ENCODE data around the gene MIX23. TPM values are rescaled to one million over a fixed set of nuclear protein-coding genes. Genes with fewer than 3 reads are reported as not detected.

The MIX23 gene
- polyA plus RNA-seq, 1 experiment = 21.7 TPM

GRCh38 chr3:122391681-122392446 is 8.8 kb upstream of the MIX23 start:
- Histone ChIP-seq H3K4me3 (ENCODE audit: low read depth, low read length) (no peak overlapping the region), H3K27ac (ENCODE audit: low read depth, low read length) (no peak overlapping the region), H3K9me3 (ENCODE audit: control insufficient read depth, insufficient read depth, low read length) (no peaks in the 10 kb centered on the region), H3K27me3 (ENCODE audit: control insufficient read depth, insufficient read depth, low read length) (no peaks in the 10 kb centered on the region)
- no peak for DNase-seq (ENCODE audit: low read depth, low spot score)
- POLR2A ChIA-PET = no interaction called here
- no peak for TF ChIP-seq CTCF (IDR thresholded peaks at IDR 0.05; ENCODE audit: low read depth, low read length)
- CTCF ChIA-PET = interaction anchor here (1.1 to 3.9 kb wide), 9 partner anchors 8 to 291 kb away, joined by 3 to 48 read pairs (median 11); partner anchors contain the start of genes FAM162A, MIX23 and WDR5B

- H3K27me3 ChIP-seq (ENCODE audit: control insufficient read depth, insufficient read depth, low read length) = no peaks in the 10 kb centered on the region
- H3K27ac ChIP-seq (ENCODE audit: low read depth, low read length) = no peak overlapping the region
- DNase-seq (ENCODE audit: low read depth, low spot score) = no peak
- TF ChIP-seq CTCF (IDR thresholded peaks at IDR 0.05; ENCODE audit: low read depth, low read length) = no peak
- no peaks in the 10 kb centered on the region for H3K9me3 ChIP-seq (ENCODE audit: control insufficient read depth, insufficient read depth, low read length)
- POLR2A ChIA-PET = no interaction called here
- CTCF ChIA-PET = interaction anchor here (1.1 to 3.9 kb wide), 2 partner anchors 10 to 18 kb away, joined by 4 to 36 read pairs; no protein-coding TSS in a partner anchor
- no peak overlapping the region for H3K4me3 ChIP-seq (ENCODE audit: low read depth, low read length)
Observed at GRCh38 chr3:122390665-122391064, 7.6 kb upstream of the MIX23 start.

GRCh38 chr3:122389892-122390291 is 6.9 kb upstream of the MIX23 start:
- TF ChIP-seq CTCF (IDR thresholded peaks at IDR 0.05; ENCODE audit: low read depth, low read length) = no peak
- no peak for DNase-seq (ENCODE audit: low read depth, low spot score)
- no peak overlapping the region for H3K4me3 ChIP-seq (ENCODE audit: low read depth, low read length)
- H3K27ac ChIP-seq (ENCODE audit: low read depth, low read length) = no peak overlapping the region
- no peaks in the 10 kb centered on the region for H3K9me3 ChIP-seq (ENCODE audit: control insufficient read depth, insufficient read depth, low read length)
- H3K27me3 ChIP-seq (ENCODE audit: control insufficient read depth, insufficient read depth, low read length) = no peaks in the 10 kb centered on the region
- ChIA-PET POLR2A (no interaction called here), CTCF (interaction anchor here (1.0 kb wide), 1 partner anchor 290 kb away, joined by 3 read pairs; no protein-coding TSS in a partner anchor)

GRCh38 chr3:122389197-122389596 is 6.2 kb upstream of the MIX23 start:
- H3K27me3 ChIP-seq (ENCODE audit: control insufficient read depth, insufficient read depth, low read length) = no peaks in the 10 kb centered on the region
- ChIA-PET POLR2A (interaction anchor here (0.6 kb wide), 1 partner anchor 30 kb away, joined by 4 read pairs; no protein-coding TSS in a partner anchor), CTCF (interaction anchor here (1.0 kb wide), 1 partner anchor 290 kb away, joined by 3 read pairs; no protein-coding TSS in a partner anchor)
- no peak overlapping the region for H3K27ac ChIP-seq (ENCODE audit: low read depth, low read length)
- no peaks in the 10 kb centered on the region for H3K9me3 ChIP-seq (ENCODE audit: control insufficient read depth, insufficient read depth, low read length)
- no peak for DNase-seq (ENCODE audit: low read depth, low spot score)
- no peak for TF ChIP-seq CTCF (IDR thresholded peaks at IDR 0.05; ENCODE audit: low read depth, low read length)
- H3K4me3 ChIP-seq (ENCODE audit: low read depth, low read length) = no peak overlapping the region

- DNase-seq (ENCODE audit: low read depth, low spot score) = no peak
- no peaks in the 10 kb centered on the region for H3K9me3 ChIP-seq (ENCODE audit: control insufficient read depth, insufficient read depth, low read length)
- H3K27me3 ChIP-seq (ENCODE audit: control insufficient read depth, insufficient read depth, low read length) = no peaks in the 10 kb centered on the region
- POLR2A ChIA-PET = no interaction called here
- CTCF ChIA-PET = no interaction called here
- no peak overlapping the region for H3K4me3 ChIP-seq (ENCODE audit: low read depth, low read length)
- no peak overlapping the region for H3K27ac ChIP-seq (ENCODE audit: low read depth, low read length)
- TF ChIP-seq CTCF (IDR thresholded peaks at IDR 0.05; ENCODE audit: low read depth, low read length) = no peak
Observed at GRCh38 chr3:122387709-122388108, 4.7 kb upstream of the MIX23 start.
